Esophagus squamous epithelium (tissue), 4 donors: ENCODE results near the gene C6.

Experiments
- POLR2A ChIP-seq, 4 donors: fragments of 450-650 bp; IDR thresholded peaks; one replicate each; pipeline ENCODE4 v1.6.1; 2017; ENCODE audit warnings: antibody characterized with exemption in 4 of 4, mild to moderate bottlenecking in 4 of 4, moderate library complexity in 3 of 4
- TF ChIP-seq, protein P1 (sequence below), 6 experiments: fragments of 450-650 bp in 4 of 6; fragments of 200-600 bp in 2 of 6; sonication (generic) in 2 of 6; IDR thresholded peaks; one replicate each; pipeline ENCODE4 v1.5.1; 2016 to 2019; ENCODE audit warnings: antibody characterized with exemption in 6 of 6, mild to moderate bottlenecking in 4 of 6, moderate library complexity in 4 of 6

DNA sequence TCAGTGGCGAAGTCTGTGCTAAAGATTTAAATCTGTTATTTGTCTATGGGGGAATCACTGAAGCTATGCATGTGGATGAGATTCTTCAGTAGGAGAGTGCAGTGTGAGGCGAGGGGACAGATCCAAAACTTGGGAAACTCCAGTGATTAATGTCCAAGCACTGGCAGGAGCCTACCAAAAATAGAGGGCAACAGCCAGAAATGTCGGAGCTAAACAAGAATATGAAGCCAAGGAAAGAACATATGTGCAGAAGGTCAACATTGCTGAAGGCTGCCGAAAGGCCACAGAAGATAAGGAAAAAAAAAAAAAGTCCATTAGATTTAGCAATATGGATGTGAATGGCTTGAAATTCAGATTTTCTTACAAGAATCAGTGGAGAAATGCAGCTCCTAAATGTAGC lies 61.8 kb downstream of the C6 start:
- TF ChIP-seq, protein P1, sequence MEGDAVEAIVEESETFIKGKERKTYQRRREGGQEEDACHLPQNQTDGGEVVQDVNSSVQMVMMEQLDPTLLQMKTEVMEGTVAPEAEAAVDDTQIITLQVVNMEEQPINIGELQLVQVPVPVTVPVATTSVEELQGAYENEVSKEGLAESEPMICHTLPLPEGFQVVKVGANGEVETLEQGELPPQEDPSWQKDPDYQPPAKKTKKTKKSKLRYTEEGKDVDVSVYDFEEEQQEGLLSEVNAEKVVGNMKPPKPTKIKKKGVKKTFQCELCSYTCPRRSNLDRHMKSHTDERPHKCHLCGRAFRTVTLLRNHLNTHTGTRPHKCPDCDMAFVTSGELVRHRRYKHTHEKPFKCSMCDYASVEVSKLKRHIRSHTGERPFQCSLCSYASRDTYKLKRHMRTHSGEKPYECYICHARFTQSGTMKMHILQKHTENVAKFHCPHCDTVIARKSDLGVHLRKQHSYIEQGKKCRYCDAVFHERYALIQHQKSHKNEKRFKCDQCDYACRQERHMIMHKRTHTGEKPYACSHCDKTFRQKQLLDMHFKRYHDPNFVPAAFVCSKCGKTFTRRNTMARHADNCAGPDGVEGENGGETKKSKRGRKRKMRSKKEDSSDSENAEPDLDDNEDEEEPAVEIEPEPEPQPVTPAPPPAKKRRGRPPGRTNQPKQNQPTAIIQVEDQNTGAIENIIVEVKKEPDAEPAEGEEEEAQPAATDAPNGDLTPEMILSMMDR (IDR thresholded peaks at IDR 0.05) = no peak
- no peak for TF ChIP-seq POLR2A (IDR thresholded peaks at IDR 0.05)
